ENCODE data around the gene RANBP10.

The RANBP10 gene

GRCh38 chr16:67766291-67766690, 40.1 kb downstream of the RANBP10 start:
- TF ChIP-seq CTCF (IDR thresholded peaks at IDR 0.05; ENCODE audit: control extremely low read depth, extremely low read depth, low read depth, missing control alignments), result no peak
- POLR2A ChIA-PET, result no interaction called here
- DNase-seq (ENCODE audit: extremely low spot score), result no peak
- CTCF ChIA-PET, result interaction anchor here (0.8 to 1.7 kb wide), 3 partner anchors 11 to 94 kb away, joined by 3 to 4 read pairs (median 3); no protein-coding TSS in a partner anchor

GRCh38 chr16:67764158-67764667, 42.1 kb downstream of the RANBP10 start:
- no peak for TF ChIP-seq CTCF (IDR thresholded peaks at IDR 0.05; ENCODE audit: control extremely low read depth, extremely low read depth, low read depth, missing control alignments)
- no peak for DNase-seq (ENCODE audit: extremely low spot score)
- CTCF ChIA-PET, result no interaction called here

GRCh38 chr16:67763066-67763465, 43.3 kb downstream of the RANBP10 start:
- CTCF ChIA-PET, result interaction anchor here (1.7 kb wide), 1 partner anchor 242 kb away, joined by 6 read pairs; no protein-coding TSS in a partner anchor
- no peak for DNase-seq (ENCODE audit: extremely low spot score)
- TF ChIP-seq CTCF (IDR thresholded peaks at IDR 0.05; ENCODE audit: control extremely low read depth, extremely low read depth, low read depth, missing control alignments), result no peak
- POLR2A ChIA-PET, result no interaction called here

More at GRCh38 chr16:67764158-67764667, 42.1 kb downstream of the RANBP10 start:
- POLR2A ChIA-PET, result no interaction called here

- ChIA-PET CTCF (interaction anchor here (1.4 to 1.7 kb wide), 2 partner anchors 47 to 242 kb away, joined by 4 to 6 read pairs; no protein-coding TSS in a partner anchor), POLR2A (no interaction called here)
- DNase-seq (ENCODE audit: extremely low spot score), result no peak
- TF ChIP-seq CTCF (IDR thresholded peaks at IDR 0.05; ENCODE audit: control extremely low read depth, extremely low read depth, low read depth, missing control alignments), result no peak
Measured at GRCh38 chr16:67762385-67762784, 44.0 kb downstream of the RANBP10 start.

GRCh38 chr16:67761924-67762323, 44.4 kb downstream of the RANBP10 start:
- TF ChIP-seq CTCF (IDR thresholded peaks at IDR 0.05; ENCODE audit: control extremely low read depth, extremely low read depth, low read depth, missing control alignments), result no peak
- DNase-seq (ENCODE audit: extremely low spot score), result no peak
- CTCF ChIA-PET, result interaction anchor here (1.0 to 1.7 kb wide), 3 partner anchors 13 to 241 kb away, joined by 4 to 6 read pairs (median 4); no protein-coding TSS in a partner anchor
- POLR2A ChIA-PET, result no interaction called here

- TF ChIP-seq CTCF (IDR thresholded peaks at IDR 0.05; ENCODE audit: control extremely low read depth, extremely low read depth, low read depth, missing control alignments), result no peak
- CTCF ChIA-PET, result interaction anchor here (0.8 to 2.9 kb wide), 7 partner anchors 9 to 240 kb away, joined by 3 to 10 read pairs (median 4); no protein-coding TSS in a partner anchor
Measured at GRCh38 chr16:67760956-67761230, 45.5 kb downstream of the RANBP10 start.

More at GRCh38 chr16:67760956-67761230, 45.5 kb downstream of the RANBP10 start:
- POLR2A ChIA-PET, result interaction anchor here (0.5 kb wide), 1 partner anchor 502 kb away, joined by 3 read pairs; no protein-coding TSS in a partner anchor
- DNase-seq (ENCODE audit: extremely low spot score), result no peak

Data from GM10248 (cell line).